LNCAP (cell line): Measurements from ENCODE around the gene NAT9.

Experiments
- CTCF ChIP-seq: fragments of 450-650 bp; IDR thresholded peaks from 2 replicates; pipeline ENCODE4 v1.5.1; 2017; ENCODE audit warnings: mild to moderate bottlenecking

NAT9 gene

GRCh38 chr17:74728033-74728701 is 48.0 kb downstream of the NAT9 start:
- TF ChIP-seq CTCF = no peak

DNA sequence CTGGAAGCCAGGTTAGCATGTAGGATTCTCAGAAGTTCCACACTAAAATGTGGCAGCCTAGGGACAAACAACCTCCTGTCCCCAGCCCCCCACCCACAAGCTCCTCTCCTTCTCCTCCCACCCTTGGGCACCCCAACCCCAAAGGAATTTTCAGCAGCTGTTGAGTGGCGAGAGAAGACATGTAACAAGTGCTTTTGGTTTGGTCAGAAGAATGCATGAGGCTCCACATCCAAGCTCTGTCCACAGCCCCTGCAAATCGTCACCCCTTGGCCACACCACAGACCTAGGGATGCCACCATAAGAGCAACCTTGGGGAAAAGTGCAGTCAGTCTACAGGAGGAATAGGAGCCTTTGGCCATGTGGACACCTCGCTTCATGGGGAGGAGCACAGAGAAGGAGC is 51.0 kb downstream of the NAT9 start:
- TF ChIP-seq CTCF = no peak

DNA sequence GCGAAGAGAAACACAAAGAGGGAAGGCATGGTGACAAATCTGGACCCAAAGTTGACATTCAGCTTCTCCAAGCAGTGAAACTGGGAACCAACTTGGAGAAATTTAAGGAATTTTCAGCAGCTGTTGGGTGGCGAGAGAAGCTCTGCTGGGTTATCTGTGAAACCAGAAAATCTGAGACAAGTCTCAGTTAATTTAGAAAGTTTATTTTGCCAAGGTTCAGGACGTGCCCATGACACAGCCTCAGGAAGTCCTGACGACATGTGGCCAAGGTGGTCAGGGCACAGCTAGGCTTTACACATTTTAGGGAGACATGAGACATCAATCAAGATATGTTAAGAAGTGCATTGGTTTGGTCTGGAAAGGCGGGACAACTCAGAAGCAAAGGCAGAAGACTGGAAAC is 52.3 kb downstream of the NAT9 start:
- no peak for TF ChIP-seq CTCF

DNA sequence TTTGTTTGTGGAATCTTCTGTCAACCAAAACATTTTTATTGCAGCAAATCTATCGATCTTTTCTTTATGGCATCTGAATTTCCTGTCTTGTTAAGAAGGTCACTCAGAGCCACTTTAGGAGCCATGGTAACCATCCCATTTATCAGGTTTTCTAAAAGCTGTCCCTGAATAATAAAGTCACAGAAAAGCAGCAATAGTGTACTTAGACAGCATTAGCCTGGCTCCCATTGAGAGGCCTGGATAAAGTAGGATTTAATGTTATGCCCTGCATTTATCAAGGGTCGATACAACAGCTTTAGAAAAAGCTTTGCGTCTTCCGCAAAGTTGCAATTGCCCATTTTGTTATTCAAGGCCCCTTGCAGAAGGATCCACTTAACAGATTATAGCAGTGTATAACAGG is 53.4 kb downstream of the NAT9 start:
- TF ChIP-seq CTCF = no peak
